Activated B cell treated with CpG ODN at 0.5 μM for 24 hours (primary cell): ENCODE data around the gene KCNH3. TPM values are rescaled to one million over a fixed set of nuclear protein-coding genes. Genes with fewer than 3 reads are reported as not detected.

Experiments
- ATAC-seq: fragments of 200-7000 bp; cut with Tn5 transposase; one replicate; pipeline ENCODE4 v1.10.0; 2021; ENCODE audit warnings: low read depth, mild to moderate bottlenecking, moderate library complexity
- CTCF ChIA-PET: fragments of 350-600 bp; sonication (Branson Sonifier 250); formaldehyde crosslinking; loops from one replicate; lab custom pipeline; 2021; ENCODE audit warnings: antibody characterized with exemption; lab: Charles Lee
- POLR2A ChIA-PET: fragments of 350-600 bp; sonication (Branson Sonifier 250); formaldehyde crosslinking; loops from one replicate; lab custom pipeline; 2021; ENCODE audit warnings: antibody characterized with exemption; lab: Charles Lee
- DNase-seq: peaks from one replicate; pipeline ENCODE4 v3.0.0; 2022
- H3K27ac Mint-ChIP-seq: one replicate; pipeline ENCODE4 v1.8.0; 2020; ENCODE audit warnings: mixed read lengths
- H3K27me3 Mint-ChIP-seq: one replicate; pipeline ENCODE4 v1.8.0; 2021; ENCODE audit warnings: mixed read lengths
- H3K36me3 Mint-ChIP-seq: one replicate; pipeline ENCODE4 v1.8.0; 2021; ENCODE audit warnings: low read depth, mixed read lengths
- H3K4me1 Mint-ChIP-seq: one replicate; pipeline ENCODE4 v1.8.0; 2021; ENCODE audit warnings: mixed read lengths
- H3K4me3 Mint-ChIP-seq: one replicate; pipeline ENCODE4 v1.8.0; 2020; ENCODE audit warnings: mild to moderate bottlenecking, mixed read lengths
- H3K9me3 Mint-ChIP-seq: one replicate; pipeline ENCODE4 v1.8.0; 2020; ENCODE audit warnings: mixed read lengths
- intact Hi-C: fragments of 100-400 bp; cut with micrococcal nuclease; formaldehyde crosslinking; loops from one replicate; pipeline ENCODE4 v1.15.1; 2024
- total RNA-seq: library from RNA; stranded (reverse); gene quantifications from 2 replicates; pipeline ENCODE4 v1.2.3, GENCODE V29; 2022
- TF ChIP-seq, protein P1 (sequence below): fragments of 200-600 bp; IDR thresholded peaks from one replicate; pipeline ENCODE4 v1.8.0; 2022; ENCODE audit warnings: antibody characterized with exemption, mild to moderate bottlenecking

The KCNH3 gene
- total RNA-seq, 1 donor from 2014 or later = 0.44 TPM

DNA sequence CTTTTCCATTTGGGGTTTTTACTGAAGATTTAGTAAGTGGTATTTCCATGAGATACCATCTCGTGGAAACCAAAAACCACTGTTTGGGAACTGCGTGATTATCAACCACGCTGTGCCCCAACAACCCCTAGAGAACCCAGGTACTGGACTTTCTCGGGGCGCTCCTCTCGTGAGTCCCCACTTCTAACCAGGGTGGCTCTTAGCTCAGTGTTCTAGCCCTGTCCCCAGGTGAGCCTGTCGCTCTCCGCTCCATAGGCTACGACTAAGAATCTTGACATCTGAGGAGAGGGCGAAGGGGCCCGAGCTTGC, 28.4 kb downstream of the KCNH3 start:
- ChIA-PET POLR2A (interaction anchor here (0.5 to 1.4 kb wide), 20 partner anchors 9 to 544 kb away, joined by 3 to 11 read pairs (median 4); partner anchors contain the start of genes BCDIN3D, COX14, PRPF40B and SPATS2), CTCF (no interaction called here)
- TF ChIP-seq, protein P1, sequence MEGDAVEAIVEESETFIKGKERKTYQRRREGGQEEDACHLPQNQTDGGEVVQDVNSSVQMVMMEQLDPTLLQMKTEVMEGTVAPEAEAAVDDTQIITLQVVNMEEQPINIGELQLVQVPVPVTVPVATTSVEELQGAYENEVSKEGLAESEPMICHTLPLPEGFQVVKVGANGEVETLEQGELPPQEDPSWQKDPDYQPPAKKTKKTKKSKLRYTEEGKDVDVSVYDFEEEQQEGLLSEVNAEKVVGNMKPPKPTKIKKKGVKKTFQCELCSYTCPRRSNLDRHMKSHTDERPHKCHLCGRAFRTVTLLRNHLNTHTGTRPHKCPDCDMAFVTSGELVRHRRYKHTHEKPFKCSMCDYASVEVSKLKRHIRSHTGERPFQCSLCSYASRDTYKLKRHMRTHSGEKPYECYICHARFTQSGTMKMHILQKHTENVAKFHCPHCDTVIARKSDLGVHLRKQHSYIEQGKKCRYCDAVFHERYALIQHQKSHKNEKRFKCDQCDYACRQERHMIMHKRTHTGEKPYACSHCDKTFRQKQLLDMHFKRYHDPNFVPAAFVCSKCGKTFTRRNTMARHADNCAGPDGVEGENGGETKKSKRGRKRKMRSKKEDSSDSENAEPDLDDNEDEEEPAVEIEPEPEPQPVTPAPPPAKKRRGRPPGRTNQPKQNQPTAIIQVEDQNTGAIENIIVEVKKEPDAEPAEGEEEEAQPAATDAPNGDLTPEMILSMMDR = no peak
- intact Hi-C loops = loop anchor here (2.0 to 10.0 kb wide), 2 partner anchors 28 to 258 kb away; partner anchors contain the start of genes KCNH3 and NCKAP5L
- Mint-ChIP-seq H3K27ac (peak overlapping the region; percentile 100), H3K36me3 (peaks cover 44% of the 10 kb centered on the region), H3K4me3 (peak overlapping the region; percentile 97), H3K27me3 (no peaks in the 10 kb centered on the region), H3K9me3 (no peaks in the 10 kb centered on the region), H3K4me1 (peaks cover 30% of the 10 kb centered on the region)
- ATAC-seq = peak; percentile 11
- no peak for DNase-seq

DNA sequence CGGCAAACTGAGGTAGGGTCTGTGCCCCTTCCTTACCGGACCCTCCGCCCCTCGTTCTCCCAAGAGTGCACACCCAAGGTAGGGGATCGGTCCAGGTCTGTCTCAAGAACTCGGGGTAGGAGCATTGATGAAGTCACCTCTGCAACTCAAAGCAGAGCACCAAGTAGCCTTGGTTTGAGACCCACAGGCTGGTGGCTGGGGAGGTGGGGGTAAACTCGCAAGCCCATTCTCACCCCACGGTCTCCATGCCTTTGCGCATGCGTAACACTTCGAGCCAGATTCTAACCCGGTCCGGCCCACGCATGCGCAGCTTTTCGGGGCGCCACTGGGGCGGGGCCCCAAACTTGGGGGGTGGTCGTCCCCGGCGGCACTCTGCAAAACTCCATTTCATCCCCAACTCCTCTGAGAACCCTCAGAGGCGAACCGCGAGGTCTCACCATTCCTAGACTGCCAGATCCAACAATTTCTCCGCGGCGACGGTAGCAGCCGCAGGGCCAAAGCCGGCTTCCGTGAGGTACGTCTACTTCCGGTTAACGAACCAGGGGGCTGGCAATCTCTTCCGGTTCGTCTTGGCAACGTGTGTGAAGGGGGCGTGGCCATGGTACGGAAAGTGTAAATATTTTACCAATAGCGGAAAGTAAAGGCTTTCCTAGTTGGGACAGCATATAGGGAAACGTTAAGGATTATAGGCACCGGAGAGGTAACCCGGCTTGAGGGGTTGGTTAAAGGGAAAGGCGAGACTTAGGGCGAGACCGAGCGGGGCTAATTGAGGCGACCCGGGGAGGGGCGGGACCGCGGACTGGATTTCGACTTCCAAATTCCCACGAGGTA, 29.0 kb downstream of the KCNH3 start, which contains the start of gene MCRS1:
Gene MCRS1 (minus strand): TSS at position 532 of the 831 bp plus-strand sequence. CDS start 1,411 bp downstream, outside the sequence.
- ChIA-PET CTCF (no interaction called here), POLR2A (interaction anchor here (0.5 to 1.4 kb wide), 21 partner anchors 10 to 544 kb away, joined by 3 to 11 read pairs (median 4); partner anchors contain the start of genes BCDIN3D, COX14, PRPF40B and SPATS2)
- Mint-ChIP-seq H3K4me3 (peak within 1 kb of the TSS; percentile 97), H3K4me1 (peaks cover 30% of the 10 kb centered on the region), H3K27me3 (no peaks in the 10 kb centered on the region), H3K27ac (peak within 1 kb of the TSS; percentile 100), H3K36me3 (peaks cover 38% of the 10 kb centered on the region), H3K9me3 (no peaks in the 10 kb centered on the region)
- TF ChIP-seq, protein P1 = no peak
- DNase-seq = peak; percentile 80
- peak; percentile 88 for ATAC-seq
- intact Hi-C loops = loop anchor here (1.0 to 10.0 kb wide), 4 partner anchors 29 to 257 kb away; partner anchors contain the start of genes FMNL3, KCNH3, NCKAP5L and PRPF40B

DNA sequence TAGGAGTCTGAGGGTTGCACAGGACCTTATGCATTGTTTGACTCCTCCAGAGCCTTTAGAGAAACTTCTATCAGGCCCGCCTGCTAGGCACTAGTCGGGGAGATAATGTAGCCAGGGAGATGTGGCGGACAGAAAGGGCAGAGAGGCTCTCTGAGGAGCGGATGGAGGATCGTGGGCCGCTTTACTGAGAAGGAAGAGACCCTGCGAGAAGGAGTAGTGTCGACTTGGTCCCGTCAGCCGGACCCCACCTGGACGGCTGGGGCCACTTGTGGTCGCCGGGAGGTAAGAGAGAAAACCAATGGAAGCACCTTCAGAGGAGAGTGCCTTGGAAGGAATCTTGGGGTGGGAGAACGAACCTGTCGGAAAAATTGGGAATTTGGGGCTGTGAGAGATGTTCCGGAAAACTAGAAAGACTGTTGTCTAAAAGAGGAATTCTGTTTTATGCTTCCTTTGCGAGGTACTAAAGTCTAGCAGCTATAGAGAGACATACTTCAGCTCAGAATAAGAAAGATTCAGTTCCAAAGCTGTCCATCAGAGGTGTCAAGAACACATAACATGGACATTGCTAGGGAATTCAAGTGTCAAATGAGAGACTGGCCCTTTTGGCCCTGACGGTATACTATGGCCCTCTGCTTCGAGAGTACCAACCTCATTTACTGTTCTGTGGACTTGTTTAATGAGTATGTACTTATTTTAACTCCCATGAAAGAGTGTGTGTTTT, 29.8 kb downstream of the KCNH3 start:
- Mint-ChIP-seq H3K36me3 (peaks cover 33% of the 10 kb centered on the region), H3K9me3 (no peaks in the 10 kb centered on the region), H3K27ac (peak overlapping the region; percentile 100), H3K4me1 (peaks cover 30% of the 10 kb centered on the region), H3K4me3 (peak overlapping the region; percentile 97), H3K27me3 (no peaks in the 10 kb centered on the region)
- intact Hi-C loops = loop anchor here (1.0 to 10.0 kb wide), 3 partner anchors 55 to 256 kb away; partner anchors contain the start of genes FMNL3, NCKAP5L and PRPF40B
- ATAC-seq (peak; percentile 28), DNase-seq (no peak)
- ChIA-PET POLR2A (interaction anchor here (0.9 kb wide), 1 partner anchor 202 kb away, joined by 3 read pairs; no protein-coding TSS in a partner anchor), CTCF (no interaction called here)
- TF ChIP-seq, protein P1 = no peak

DNA sequence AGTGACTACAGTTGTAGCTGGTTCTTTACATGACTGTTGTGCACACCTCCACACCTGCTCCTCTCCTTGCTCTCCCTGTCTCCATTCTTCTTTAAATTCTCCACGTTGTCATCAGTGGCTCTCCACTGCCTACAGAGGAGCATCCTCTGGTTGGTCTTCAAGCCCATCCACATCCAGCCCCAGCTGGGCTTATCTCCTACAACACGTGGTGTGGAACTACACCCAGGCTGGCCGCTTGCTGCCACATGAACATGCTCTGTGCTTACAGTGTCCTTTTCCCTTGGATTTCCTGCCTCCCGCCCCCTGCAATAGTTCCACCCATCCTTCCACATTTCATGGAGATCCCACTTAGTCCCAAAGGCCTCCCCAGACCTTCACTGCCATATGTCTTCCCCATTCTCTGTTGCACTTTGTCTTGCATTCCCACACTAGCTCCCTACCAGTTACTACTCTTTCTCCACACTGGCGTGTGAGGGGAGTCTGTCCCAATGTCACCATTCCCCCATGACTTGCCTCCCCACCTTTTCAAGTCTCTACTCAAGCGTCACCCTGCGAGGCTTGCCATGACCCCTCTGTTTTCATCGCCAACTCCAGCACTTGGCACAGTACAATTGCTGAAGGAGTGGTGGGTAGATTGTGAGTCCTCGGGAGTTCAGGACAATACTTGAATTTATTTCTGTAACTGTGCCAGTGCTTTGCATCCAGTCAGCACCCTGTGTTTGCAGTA, 38.9 kb downstream of the KCNH3 start:
- ChIA-PET POLR2A (no interaction called here), CTCF (no interaction called here)
- Mint-ChIP-seq H3K4me3 (no peak overlapping the region), H3K4me1 (peaks cover 11% of the 10 kb centered on the region), H3K27me3 (no peaks in the 10 kb centered on the region), H3K27ac (no peak overlapping the region), H3K9me3 (no peaks in the 10 kb centered on the region), H3K36me3 (peaks cover 32% of the 10 kb centered on the region)
- no peak for ATAC-seq
- intact Hi-C loops = no loop called here
- DNase-seq = no peak
- TF ChIP-seq, protein P1 = no peak
